ENCODE data around the gene NUMB. TPM values are rescaled to one million over a fixed set of nuclear protein-coding genes. Genes with fewer than 3 reads are reported as not detected.

Gene NUMB
- total RNA-seq, 1 donor from 2014 or later: 32.1 TPM

GRCh38 chr14:73468828-73469375 lies 10.6 kb upstream of the NUMB start:
- H3K4me3 ChIP-seq: no peak overlapping the region
- H3K36me3 ChIP-seq: no peaks in the 10 kb centered on the region
- DNase-seq: no peak
- TF ChIP-seq, protein P1, sequence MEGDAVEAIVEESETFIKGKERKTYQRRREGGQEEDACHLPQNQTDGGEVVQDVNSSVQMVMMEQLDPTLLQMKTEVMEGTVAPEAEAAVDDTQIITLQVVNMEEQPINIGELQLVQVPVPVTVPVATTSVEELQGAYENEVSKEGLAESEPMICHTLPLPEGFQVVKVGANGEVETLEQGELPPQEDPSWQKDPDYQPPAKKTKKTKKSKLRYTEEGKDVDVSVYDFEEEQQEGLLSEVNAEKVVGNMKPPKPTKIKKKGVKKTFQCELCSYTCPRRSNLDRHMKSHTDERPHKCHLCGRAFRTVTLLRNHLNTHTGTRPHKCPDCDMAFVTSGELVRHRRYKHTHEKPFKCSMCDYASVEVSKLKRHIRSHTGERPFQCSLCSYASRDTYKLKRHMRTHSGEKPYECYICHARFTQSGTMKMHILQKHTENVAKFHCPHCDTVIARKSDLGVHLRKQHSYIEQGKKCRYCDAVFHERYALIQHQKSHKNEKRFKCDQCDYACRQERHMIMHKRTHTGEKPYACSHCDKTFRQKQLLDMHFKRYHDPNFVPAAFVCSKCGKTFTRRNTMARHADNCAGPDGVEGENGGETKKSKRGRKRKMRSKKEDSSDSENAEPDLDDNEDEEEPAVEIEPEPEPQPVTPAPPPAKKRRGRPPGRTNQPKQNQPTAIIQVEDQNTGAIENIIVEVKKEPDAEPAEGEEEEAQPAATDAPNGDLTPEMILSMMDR (IDR thresholded peaks at IDR 0.05; ENCODE audit: borderline replicate concordance): no peak
- H3K4me1 ChIP-seq: peaks cover 18% of the 10 kb centered on the region
- no peak overlapping the region for H3K27ac ChIP-seq (replicated peaks)
- intact Hi-C loops (cut with micrococcal nuclease): no loop called here
- H3K27me3 ChIP-seq (ENCODE audit: low read depth): no peaks in the 10 kb centered on the region
- no peaks in the 10 kb centered on the region for H3K9me3 ChIP-seq (replicated peaks)

GRCh38 chr14:73467800-73468199 lies 9.5 kb upstream of the NUMB start:
- DNase-seq: no peak
- Histone ChIP-seq H3K4me3 (no peak overlapping the region), H3K27me3 (ENCODE audit: low read depth) (no peaks in the 10 kb centered on the region), H3K4me1 (peaks cover 29% of the 10 kb centered on the region), H3K36me3 (no peaks in the 10 kb centered on the region), H3K9me3 (replicated peaks) (no peaks in the 10 kb centered on the region), H3K27ac (replicated peaks) (no peak overlapping the region)
- TF ChIP-seq, protein P1 (IDR thresholded peaks at IDR 0.05; ENCODE audit: borderline replicate concordance): no peak
- intact Hi-C loops (cut with micrococcal nuclease): no loop called here

- no peak overlapping the region for H3K27ac ChIP-seq (replicated peaks)
- H3K4me3 ChIP-seq: no peak overlapping the region
- no peaks in the 10 kb centered on the region for H3K9me3 ChIP-seq (replicated peaks)
- TF ChIP-seq, protein P1 (IDR thresholded peaks at IDR 0.05; ENCODE audit: borderline replicate concordance): no peak
- intact Hi-C loops (cut with micrococcal nuclease): no loop called here
- no peak for DNase-seq
- H3K4me1 ChIP-seq: peaks cover 34% of the 10 kb centered on the region
- H3K36me3 ChIP-seq: no peaks in the 10 kb centered on the region
- no peaks in the 10 kb centered on the region for H3K27me3 ChIP-seq (ENCODE audit: low read depth)
Observed at GRCh38 chr14:73467377-73467776, 9.0 kb upstream of the NUMB start.

DNA sequence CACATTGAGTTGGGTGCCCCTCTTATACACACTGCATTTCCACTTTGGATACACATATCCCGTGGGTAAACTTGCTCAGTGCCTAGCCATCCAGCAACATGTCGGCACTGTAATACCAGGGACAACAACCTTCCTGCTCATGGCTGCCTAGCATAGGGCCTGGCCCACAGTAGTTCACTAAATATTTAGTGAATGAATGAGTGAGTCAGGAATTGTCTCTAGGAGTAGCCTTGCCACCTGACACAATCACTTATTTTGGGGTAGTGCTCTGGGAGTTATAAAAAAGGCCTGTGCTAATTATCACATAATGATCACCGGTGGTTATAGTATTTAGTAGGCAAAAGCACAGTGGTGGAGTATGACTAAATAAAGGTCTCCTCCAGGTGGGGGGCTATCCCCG lies 8.5 kb upstream of the NUMB start:
- no peaks in the 10 kb centered on the region for H3K36me3 ChIP-seq
- intact Hi-C loops (cut with micrococcal nuclease): no loop called here
- no peaks in the 10 kb centered on the region for H3K27me3 ChIP-seq (ENCODE audit: low read depth)
- no peaks in the 10 kb centered on the region for H3K9me3 ChIP-seq (replicated peaks)
- H3K4me1 ChIP-seq: peaks cover 39% of the 10 kb centered on the region
- peak overlapping the region; percentile 56 for H3K27ac ChIP-seq (replicated peaks)
- no peak for DNase-seq
- TF ChIP-seq, protein P1 (IDR thresholded peaks at IDR 0.05; ENCODE audit: borderline replicate concordance): no peak
- H3K4me3 ChIP-seq: no peak overlapping the region

- intact Hi-C loops (cut with micrococcal nuclease): no loop called here
- no peaks in the 10 kb centered on the region for H3K27me3 ChIP-seq (ENCODE audit: low read depth)
- DNase-seq: no peak
- TF ChIP-seq, protein P1 (IDR thresholded peaks at IDR 0.05; ENCODE audit: borderline replicate concordance): no peak
- no peaks in the 10 kb centered on the region for H3K9me3 ChIP-seq (replicated peaks)
- peaks cover 48% of the 10 kb centered on the region for H3K4me1 ChIP-seq
- peak overlapping the region; percentile 10 for H3K4me3 ChIP-seq
- H3K27ac ChIP-seq (replicated peaks): peak overlapping the region; percentile 56
- no peaks in the 10 kb centered on the region for H3K36me3 ChIP-seq
Observed at GRCh38 chr14:73465823-73466532, 7.6 kb upstream of the NUMB start.

Measured in left ventricle myocardium inferior (tissue), 1 donor.